HG03565 (cell line): ENCODE data around the gene RYR3.

ENCODE experiments used
- ATAC-seq: cut with Tn5 transposase; IDR thresholded peaks from one replicate; pipeline ENCODE4 v1.9.1; 2021; ENCODE audit warnings: mild to moderate bottlenecking, moderate library complexity; ENCODE audit not compliant: unreplicated experiment

RYR3 gene

GRCh38 chr15:33858836-33859235 lies 548.1 kb downstream of the RYR3 start:
- no peak for ATAC-seq

GRCh38 chr15:33859992-33860545 lies 549.3 kb downstream of the RYR3 start:
- ATAC-seq, result no peak

DNA sequence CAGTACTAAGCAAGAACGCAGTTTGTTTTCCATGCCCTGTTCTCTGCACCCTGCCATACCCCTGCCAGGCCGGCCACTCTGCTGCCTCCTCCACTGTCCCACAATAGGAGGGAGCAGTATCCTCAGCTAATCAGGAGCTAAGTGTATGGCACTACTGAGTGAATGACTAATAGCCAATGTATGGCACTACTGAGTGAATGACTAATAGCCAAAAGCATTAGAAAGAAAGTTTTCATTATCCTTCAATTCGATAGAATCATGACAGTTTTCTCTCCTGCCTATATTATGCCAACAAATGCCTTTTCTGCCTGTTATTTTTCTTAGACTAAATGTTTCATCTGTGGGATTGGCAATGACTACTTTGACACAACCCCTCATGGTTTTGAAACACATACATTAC lies 550.0 kb downstream of the RYR3 start:
- no peak for ATAC-seq

- ATAC-seq, result no peak
Observed at GRCh38 chr15:33864360-33865075, 553.8 kb downstream of the RYR3 start.

- ATAC-seq, result no peak
Observed at GRCh38 chr15:33865416-33865815, 554.6 kb downstream of the RYR3 start.

GRCh38 chr15:33866101-33866737 lies 555.5 kb downstream of the RYR3 start:
- ATAC-seq, result no peak

DNA sequence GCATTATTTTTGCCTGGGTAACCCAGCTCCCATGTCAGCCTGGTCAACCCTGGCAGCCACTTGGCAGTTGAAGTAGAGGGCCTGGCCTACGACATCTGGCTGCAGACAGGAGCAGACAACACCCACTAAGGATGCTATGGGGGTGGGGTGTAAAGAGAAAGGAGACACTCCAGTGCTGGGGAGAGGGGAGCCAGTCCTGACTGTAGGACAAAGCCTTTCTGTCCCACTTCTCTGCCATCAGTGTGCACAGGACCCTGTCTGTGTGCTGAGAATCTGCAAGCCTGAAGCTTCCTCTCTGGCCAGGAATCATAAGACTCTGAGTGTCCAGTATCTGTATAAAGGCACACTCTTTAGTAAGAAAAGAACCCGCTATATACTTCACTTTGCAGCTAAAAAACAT lies 561.2 kb downstream of the RYR3 start:
- no peak for ATAC-seq

- no peak for ATAC-seq
Observed at GRCh38 chr15:33872416-33873106, 561.8 kb downstream of the RYR3 start.

- no peak for ATAC-seq
Observed at GRCh38 chr15:33874156-33874555, 563.4 kb downstream of the RYR3 start.

GRCh38 chr15:33882921-33883320 lies 572.2 kb downstream of the RYR3 start:
- ATAC-seq, result no peak

DNA sequence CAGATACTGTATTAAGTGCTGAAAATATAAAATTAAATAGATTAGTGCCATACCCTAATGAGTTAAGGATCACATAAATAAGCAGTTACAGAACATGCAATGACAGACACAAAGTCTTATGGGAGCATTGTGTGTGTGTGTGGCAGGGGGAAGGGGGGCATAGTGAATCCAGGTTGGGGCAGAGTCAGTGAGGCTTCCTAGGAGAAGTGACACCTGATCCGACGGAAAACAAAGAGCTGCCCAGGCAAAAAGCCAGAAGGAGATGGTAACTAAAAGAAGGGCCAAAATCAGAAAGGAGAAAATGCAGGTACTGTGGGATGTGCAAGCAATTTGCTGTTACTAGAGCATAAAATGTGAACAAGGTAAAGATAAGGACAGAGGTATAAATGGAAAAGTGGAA lies 577.4 kb downstream of the RYR3 start:
- ATAC-seq, result no peak

- ATAC-seq, result peak; percentile 59
Observed at GRCh38 chr15:33894193-33894592, 583.4 kb downstream of the RYR3 start.

DNA sequence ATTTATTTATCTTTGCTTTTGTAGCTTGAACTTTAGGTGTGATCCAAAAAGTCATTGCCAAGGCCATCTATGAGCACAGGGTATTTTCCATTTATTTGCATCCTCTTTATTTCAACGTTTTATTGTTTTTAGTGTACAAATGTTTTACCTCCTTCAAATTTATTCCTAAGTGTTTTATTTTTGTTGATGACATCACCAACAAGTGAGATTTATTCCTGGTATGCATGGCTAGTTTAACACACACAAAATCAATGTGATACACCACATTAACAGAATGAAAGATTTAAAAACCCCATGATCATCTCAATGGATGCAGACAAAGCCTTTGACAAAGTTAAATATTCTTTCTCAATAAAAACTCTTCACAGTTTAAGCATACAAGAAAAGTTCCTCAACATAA lies 591.3 kb downstream of the RYR3 start:
- no peak for ATAC-seq

DNA sequence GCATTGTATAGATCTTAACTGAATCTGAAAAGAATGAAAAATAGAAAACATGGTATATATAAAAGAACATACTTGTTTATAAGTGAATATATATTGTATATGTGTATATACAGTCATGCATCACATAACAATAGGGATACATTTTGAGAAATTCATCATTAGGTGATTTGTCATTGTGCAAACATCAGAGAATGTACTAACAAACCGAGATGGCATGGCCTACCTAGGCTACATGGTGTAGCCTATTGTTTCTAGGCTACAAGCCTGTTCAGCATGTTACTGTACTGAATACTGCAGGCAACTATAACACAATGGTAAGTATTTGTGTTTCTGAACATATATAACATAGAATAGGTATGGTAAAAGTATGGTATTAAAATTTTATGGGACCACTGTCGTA lies 592.9 kb downstream of the RYR3 start:
- ATAC-seq, result no peak

DNA sequence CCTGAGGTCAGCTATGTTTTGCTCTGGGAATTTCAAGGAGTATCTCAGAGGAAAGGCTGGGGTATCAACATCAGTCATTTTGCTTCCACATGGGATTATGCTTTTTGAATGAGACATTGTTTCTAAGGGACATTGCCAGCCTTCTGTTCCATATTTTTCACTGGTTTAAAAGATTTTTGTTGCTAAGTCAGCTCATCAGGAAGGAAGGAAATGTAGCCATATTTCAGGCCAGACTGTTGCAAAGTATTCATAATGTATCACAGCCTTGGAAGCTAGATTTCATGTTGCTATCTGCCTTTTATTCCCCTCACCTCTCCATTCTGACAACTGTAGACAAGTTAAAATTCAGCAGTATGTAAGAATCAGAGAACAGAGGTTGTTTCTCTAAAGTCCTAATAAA lies 596.6 kb downstream of the RYR3 start:
- no peak for ATAC-seq

DNA sequence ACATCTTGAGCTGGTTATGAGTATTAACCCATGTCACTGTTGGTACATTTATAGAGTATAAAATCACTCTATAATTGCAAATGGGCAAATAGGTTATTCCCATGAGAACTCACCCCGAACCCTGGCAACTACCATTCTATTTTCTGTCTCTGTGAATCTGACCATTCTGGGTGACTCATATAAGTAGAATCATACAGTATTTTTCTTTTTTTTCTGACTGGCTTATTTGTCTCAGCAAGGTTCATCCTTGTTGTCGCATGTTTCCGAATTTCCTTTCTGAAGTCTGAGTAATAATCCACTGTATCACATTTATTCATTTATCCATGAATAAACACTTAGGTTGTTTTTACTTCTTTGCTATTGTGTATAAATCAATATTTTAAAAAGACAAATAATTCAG lies 597.6 kb downstream of the RYR3 start:
- no peak for ATAC-seq

GRCh38 chr15:33910741-33911140 lies 600.0 kb downstream of the RYR3 start:
- ATAC-seq, result no peak

- no peak for ATAC-seq
Observed at GRCh38 chr15:33912326-33912725, 601.6 kb downstream of the RYR3 start.

DNA sequence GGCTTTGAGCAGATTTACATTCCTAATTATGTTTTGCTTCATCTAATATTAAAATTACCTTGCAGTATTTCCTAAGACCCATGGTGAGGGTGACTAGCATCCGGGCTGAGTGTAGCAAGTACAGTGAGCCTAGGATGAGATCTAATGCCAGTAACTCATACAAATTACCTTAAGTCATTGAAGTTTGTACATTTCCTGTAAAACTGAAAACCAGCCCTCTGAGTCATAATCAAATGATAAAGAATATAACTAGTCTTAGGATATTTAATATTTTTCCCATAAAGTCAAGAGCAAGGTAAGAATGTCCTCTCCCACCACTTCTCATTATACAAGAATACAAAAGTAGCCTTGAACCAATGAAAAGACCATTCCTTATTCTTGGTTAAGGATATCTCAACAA lies 602.7 kb downstream of the RYR3 start:
- ATAC-seq, result no peak
